ENCODE data around the gene SLC25A28.

GRCh38 chr10:99619090-99619800 is 994 bp downstream of the SLC25A28 start:
- TF ChIP-seq, protein P1, sequence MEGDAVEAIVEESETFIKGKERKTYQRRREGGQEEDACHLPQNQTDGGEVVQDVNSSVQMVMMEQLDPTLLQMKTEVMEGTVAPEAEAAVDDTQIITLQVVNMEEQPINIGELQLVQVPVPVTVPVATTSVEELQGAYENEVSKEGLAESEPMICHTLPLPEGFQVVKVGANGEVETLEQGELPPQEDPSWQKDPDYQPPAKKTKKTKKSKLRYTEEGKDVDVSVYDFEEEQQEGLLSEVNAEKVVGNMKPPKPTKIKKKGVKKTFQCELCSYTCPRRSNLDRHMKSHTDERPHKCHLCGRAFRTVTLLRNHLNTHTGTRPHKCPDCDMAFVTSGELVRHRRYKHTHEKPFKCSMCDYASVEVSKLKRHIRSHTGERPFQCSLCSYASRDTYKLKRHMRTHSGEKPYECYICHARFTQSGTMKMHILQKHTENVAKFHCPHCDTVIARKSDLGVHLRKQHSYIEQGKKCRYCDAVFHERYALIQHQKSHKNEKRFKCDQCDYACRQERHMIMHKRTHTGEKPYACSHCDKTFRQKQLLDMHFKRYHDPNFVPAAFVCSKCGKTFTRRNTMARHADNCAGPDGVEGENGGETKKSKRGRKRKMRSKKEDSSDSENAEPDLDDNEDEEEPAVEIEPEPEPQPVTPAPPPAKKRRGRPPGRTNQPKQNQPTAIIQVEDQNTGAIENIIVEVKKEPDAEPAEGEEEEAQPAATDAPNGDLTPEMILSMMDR (conservative IDR thresholded peaks at IDR 0.05; ENCODE audit: low read depth in 2 of 2): no peak
- TF ChIP-seq, protein P2, sequence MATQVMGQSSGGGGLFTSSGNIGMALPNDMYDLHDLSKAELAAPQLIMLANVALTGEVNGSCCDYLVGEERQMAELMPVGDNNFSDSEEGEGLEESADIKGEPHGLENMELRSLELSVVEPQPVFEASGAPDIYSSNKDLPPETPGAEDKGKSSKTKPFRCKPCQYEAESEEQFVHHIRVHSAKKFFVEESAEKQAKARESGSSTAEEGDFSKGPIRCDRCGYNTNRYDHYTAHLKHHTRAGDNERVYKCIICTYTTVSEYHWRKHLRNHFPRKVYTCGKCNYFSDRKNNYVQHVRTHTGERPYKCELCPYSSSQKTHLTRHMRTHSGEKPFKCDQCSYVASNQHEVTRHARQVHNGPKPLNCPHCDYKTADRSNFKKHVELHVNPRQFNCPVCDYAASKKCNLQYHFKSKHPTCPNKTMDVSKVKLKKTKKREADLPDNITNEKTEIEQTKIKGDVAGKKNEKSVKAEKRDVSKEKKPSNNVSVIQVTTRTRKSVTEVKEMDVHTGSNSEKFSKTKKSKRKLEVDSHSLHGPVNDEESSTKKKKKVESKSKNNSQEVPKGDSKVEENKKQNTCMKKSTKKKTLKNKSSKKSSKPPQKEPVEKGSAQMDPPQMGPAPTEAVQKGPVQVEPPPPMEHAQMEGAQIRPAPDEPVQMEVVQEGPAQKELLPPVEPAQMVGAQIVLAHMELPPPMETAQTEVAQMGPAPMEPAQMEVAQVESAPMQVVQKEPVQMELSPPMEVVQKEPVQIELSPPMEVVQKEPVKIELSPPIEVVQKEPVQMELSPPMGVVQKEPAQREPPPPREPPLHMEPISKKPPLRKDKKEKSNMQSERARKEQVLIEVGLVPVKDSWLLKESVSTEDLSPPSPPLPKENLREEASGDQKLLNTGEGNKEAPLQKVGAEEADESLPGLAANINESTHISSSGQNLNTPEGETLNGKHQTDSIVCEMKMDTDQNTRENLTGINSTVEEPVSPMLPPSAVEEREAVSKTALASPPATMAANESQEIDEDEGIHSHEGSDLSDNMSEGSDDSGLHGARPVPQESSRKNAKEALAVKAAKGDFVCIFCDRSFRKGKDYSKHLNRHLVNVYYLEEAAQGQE (IDR thresholded peaks at IDR 0.05; ENCODE audit: unreplicated experiment): no peak
